Smooth muscle cell (in vitro differentiated cells): ENCODE results near the gene POMT2. TPM values are rescaled to one million over a fixed set of nuclear protein-coding genes. Genes with fewer than 3 reads are reported as not detected.

Experiments used
- DNase-seq: peaks from one replicate; lab custom pipeline; 2025; ENCODE audit not compliant: unreplicated experiment; lab: John Stamatoyannopoulos, UW
- H2AFZ ChIP-seq: fragments of 200-600 bp; sonication (generic); 2 replicates; pipeline ENCODE4 v1.6.0; 2016; ENCODE audit warnings: antibody characterized with exemption, low read depth, mild to moderate bottlenecking
- H3F3A ChIP-seq: fragments of 200-600 bp; sonication (generic); 2 replicates; pipeline ENCODE4 v1.6.0; 2017; ENCODE audit warnings: antibody characterized with exemption, low read depth
- H3K27ac ChIP-seq: fragments of 200-600 bp; sonication (generic); 2 replicates; pipeline ENCODE4 v1.5.1; 2016; ENCODE audit warnings: low read depth, mild to moderate bottlenecking
- H3K27me3 ChIP-seq: fragments of 200-600 bp; sonication (generic); 2 replicates; pipeline ENCODE4 v1.6.1; 2016; ENCODE audit warnings: low read depth, mild to moderate bottlenecking
- H3K36me3 ChIP-seq: fragments of 200-600 bp; sonication (generic); 2 replicates; pipeline ENCODE4 v1.5.1; 2016; ENCODE audit warnings: low read depth
- H3K4me1 ChIP-seq: fragments of 200-600 bp; sonication (generic); 2 replicates; pipeline ENCODE4 v1.5.1; 2016; ENCODE audit warnings: low read depth
- H3K4me2 ChIP-seq: fragments of 200-600 bp; sonication (generic); 2 replicates; pipeline ENCODE4 v1.6.0; 2016; ENCODE audit warnings: mild to moderate bottlenecking
- H3K4me3 ChIP-seq: fragments of 200-600 bp; sonication (generic); 2 replicates; pipeline ENCODE4 v1.5.1; 2016; ENCODE audit warnings: mild to moderate bottlenecking
- H3K79me2 ChIP-seq: fragments of 200-600 bp; sonication (generic); 2 replicates; pipeline ENCODE4 v1.6.0; 2016; ENCODE audit warnings: low read depth, mild to moderate bottlenecking
- H3K9ac ChIP-seq: fragments of 200-600 bp; sonication (generic); 2 replicates; pipeline ENCODE4 v1.6.0; 2016; ENCODE audit warnings: low read depth
- H3K9me3 ChIP-seq: fragments of 200-600 bp; sonication (generic); replicated peaks from 2 replicates; pipeline ENCODE4 v1.5.1; 2016; ENCODE audit warnings: low read depth
- H4K20me1 ChIP-seq: fragments of 200-600 bp; sonication (generic); 2 replicates; pipeline ENCODE4 v1.6.0; 2016; ENCODE audit warnings: low read depth
- CTCF ChIP-seq: fragments of 200-600 bp; sonication (generic); IDR thresholded peaks from 2 replicates; pipeline ENCODE4 v1.5.1; 2017; ENCODE audit warnings: borderline replicate concordance, mild to moderate bottlenecking, antibody characterized with exemption; ENCODE audit not compliant: insufficient read depth, poor library complexity, severe bottlenecking
- WGBS: methylation state at CpG from one replicate; pipeline ENCODE4 v1.1.7; 2016; ENCODE audit warnings: low lambda C conversion rate; 5-methylcytosine and 5-hydroxymethylcytosine counted together
- polyA plus RNA-seq: library from polyadenylated mRNA; unstranded; fragments of >200 nt; fragmentation: Nextera tagmentation; extraction: Ambion mirVana; gene quantifications from 2 replicates; pipeline ENCODE4 v1.2.1, GENCODE V29; 2016
- total RNA-seq: library from RNA; depleted of rRNA; stranded (reverse); fragments of >200 nt; gene quantifications from 2 replicates; pipeline ENCODE4 v1.2.3, GENCODE V29; 2014

POMT2 gene
- total and polyA plus RNA-seq, 2 experiments from 2014 or later = 15.9 to 39.8 TPM

GRCh38 chr14:77267937-77268699 is 52.6 kb downstream of the POMT2 start:
- H3K9ac ChIP-seq = no peak overlapping the region
- DNase-seq = no peak
- H3K4me1 ChIP-seq = no peaks in the 10 kb centered on the region
- no peak overlapping the region for H2AFZ ChIP-seq
- peaks cover 59% of the 10 kb centered on the region for H3K27me3 ChIP-seq
- no peak for TF ChIP-seq CTCF
- H3K36me3 ChIP-seq = no peaks in the 10 kb centered on the region
- H3K27ac ChIP-seq = no peak overlapping the region
- H3K79me2 ChIP-seq = no peaks in the 10 kb centered on the region
- H3K4me3 ChIP-seq = no peak overlapping the region
- no peaks in the 10 kb centered on the region for H3K9me3 ChIP-seq
- no peaks in the 10 kb centered on the region for H3F3A ChIP-seq
- WGBS = 92% methylated on average over 5 of the region's 5 CpGs
- H4K20me1 ChIP-seq = no peaks in the 10 kb centered on the region
- no peak overlapping the region for H3K4me2 ChIP-seq

GRCh38 chr14:77266336-77266735 is 54.3 kb downstream of the POMT2 start:
- no peaks in the 10 kb centered on the region for H3K9me3 ChIP-seq
- DNase-seq = no peak
- no peak overlapping the region for H3K27ac ChIP-seq
- no peak for TF ChIP-seq CTCF
- no peak overlapping the region for H3K4me3 ChIP-seq
- H4K20me1 ChIP-seq = no peaks in the 10 kb centered on the region
- 92% methylated on average over 8 of the region's 8 CpGs for WGBS
- H3K36me3 ChIP-seq = no peaks in the 10 kb centered on the region
- no peak overlapping the region for H3K9ac ChIP-seq
- no peaks in the 10 kb centered on the region for H3F3A ChIP-seq
- H2AFZ ChIP-seq = no peak overlapping the region
- no peaks in the 10 kb centered on the region for H3K79me2 ChIP-seq
- no peak overlapping the region for H3K4me2 ChIP-seq
- no peaks in the 10 kb centered on the region for H3K4me1 ChIP-seq
- H3K27me3 ChIP-seq = peaks cover 50% of the 10 kb centered on the region

GRCh38 chr14:77265561-77266335 is 54.9 kb downstream of the POMT2 start:
- WGBS = 89% methylated on average over 15 of the region's 16 CpGs
- H3K4me2 ChIP-seq = no peak overlapping the region
- H3K27me3 ChIP-seq = peaks cover 44% of the 10 kb centered on the region
- H3K9ac ChIP-seq = no peak overlapping the region
- H2AFZ ChIP-seq = no peak overlapping the region
- no peak overlapping the region for H3K4me3 ChIP-seq
- H3K79me2 ChIP-seq = no peaks in the 10 kb centered on the region
- no peaks in the 10 kb centered on the region for H4K20me1 ChIP-seq
- DNase-seq = no peak
- no peaks in the 10 kb centered on the region for H3F3A ChIP-seq
- no peaks in the 10 kb centered on the region for H3K36me3 ChIP-seq
- no peaks in the 10 kb centered on the region for H3K4me1 ChIP-seq
- no peaks in the 10 kb centered on the region for H3K9me3 ChIP-seq
- no peak for TF ChIP-seq CTCF
- no peak overlapping the region for H3K27ac ChIP-seq
